Vagina (tissue), 2 donors: ENCODE measurements around the gene NOL4L. TPM values are rescaled to one million over a fixed set of nuclear protein-coding genes. Genes with fewer than 3 reads are reported as not detected.
A peak's percentile ranks its signal among the peaks of the same experiment; 100 is the strongest.

Experiments used
- DNase-seq, 2 donors: peaks; one replicate each; pipeline ENCODE4 v3.0.0-alpha.2; 2017; ENCODE audit errors: extremely low spot score in 2 of 2
- H3K27ac ChIP-seq: fragments of 200-600 bp; sonication (generic); one replicate; pipeline ENCODE4 v1.5.1; 2019
- H3K27me3 ChIP-seq: fragments of 200-600 bp; sonication (generic); one replicate; pipeline ENCODE4 v1.5.1; 2019
- H3K36me3 ChIP-seq, 2 donors: fragments of 200-600 bp; sonication (generic); one replicate each; pipeline ENCODE4 v1.5.1; 2017 to 2019
- H3K4me1 ChIP-seq: fragments of 200-600 bp; sonication (generic); one replicate; pipeline ENCODE4 v1.5.1; 2019
- H3K4me3 ChIP-seq, 2 donors: fragments of 200-600 bp; sonication (generic); 1 replicate in 1 of 2; 2 replicates in 1 of 2; pipeline ENCODE4 v1.5.1; 2016 to 2019
- H3K9me3 ChIP-seq: fragments of 200-600 bp; sonication (generic); one replicate; pipeline ENCODE4 v1.5.1; 2019
- POLR2A ChIP-seq, 2 donors: fragments of 450-650 bp; IDR thresholded peaks; one replicate each; pipeline ENCODE4 v1.6.1; 2017; ENCODE audit warnings: antibody characterized with exemption in 2 of 2, mild to moderate bottlenecking in 2 of 2, moderate library complexity in 2 of 2
- POLR2AphosphoS5 ChIP-seq, 2 donors: sonication (generic); formaldehyde crosslinking; IDR thresholded peaks; one replicate each; pipeline ENCODE4 v1.9.0; 2017; ENCODE audit warnings: antibody characterized with exemption in 2 of 2, mild to moderate bottlenecking in 2 of 2, low read depth in 1 of 2; ENCODE audit not compliant: insufficient read depth in 1 of 2
- intact Hi-C: fragments of 100-400 bp; cut with DNase I; formaldehyde crosslinking; loops from one replicate; pipeline ENCODE4 v1.15.1; 2023
- total RNA-seq: library from RNA; depleted of rRNA; stranded (reverse); fragments of >200 nt; gene quantifications from one replicate; pipeline ENCODE4 v1.2.3, GENCODE V29; 2016
- TF ChIP-seq, protein P1 (sequence below), 3 experiments: fragments of 450-650 bp in 2 of 3; fragments of 200-600 bp in 1 of 3; sonication (generic) in 1 of 3; IDR thresholded peaks; one replicate each; pipeline ENCODE4 v1.5.1; 2017 to 2019; ENCODE audit warnings: antibody characterized with exemption in 3 of 3, mild to moderate bottlenecking in 2 of 3, moderate library complexity in 2 of 3

NOL4L gene
- total RNA-seq, 1 donor from 2014 or later = 17.9 TPM

DNA sequence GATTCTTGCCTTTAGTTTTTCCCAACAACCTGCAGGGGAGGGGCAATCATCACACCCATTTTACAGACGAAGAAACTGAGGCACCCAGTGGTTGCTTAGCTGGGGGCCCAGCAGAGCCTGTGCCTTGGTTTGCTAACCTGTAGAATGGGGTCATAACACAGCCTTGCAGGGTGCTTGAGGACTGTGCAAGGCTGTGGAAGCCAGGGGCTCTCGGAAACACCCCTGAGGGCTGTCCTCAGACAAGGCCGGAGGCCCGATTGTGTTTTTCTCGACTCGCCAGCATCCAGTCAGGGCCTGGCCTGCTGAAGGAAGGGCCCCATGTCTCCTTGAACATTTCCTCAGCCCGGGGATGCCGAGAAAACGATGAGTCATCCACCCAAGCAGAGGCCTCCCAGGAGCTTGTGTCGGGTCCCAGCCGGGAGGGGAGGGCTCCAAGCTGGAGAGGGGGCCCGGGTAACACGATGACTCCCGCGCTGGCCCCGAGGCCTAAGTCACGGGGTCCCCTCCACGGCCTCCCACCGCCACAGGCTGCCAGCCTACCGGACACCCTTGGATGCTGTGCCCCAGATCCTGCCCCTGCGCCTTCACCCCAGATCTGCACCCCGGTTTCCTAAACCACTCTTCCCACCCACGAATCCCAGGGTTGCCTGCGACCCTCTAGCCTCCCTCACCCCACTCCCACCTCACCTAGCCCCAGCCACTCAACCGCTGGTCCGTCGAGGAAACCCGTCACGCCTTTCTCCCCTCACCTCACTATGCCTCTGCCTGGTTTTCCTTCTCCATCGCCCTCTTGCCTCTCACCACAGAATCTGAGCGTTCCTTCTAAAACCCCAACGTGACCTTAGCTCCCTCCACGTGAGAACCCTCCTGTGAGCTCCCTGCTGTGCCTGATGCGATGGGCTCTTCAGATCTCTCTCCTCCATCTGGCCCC is 10.6 kb downstream of the NOL4L start:
- DNase-seq = no peak
- H3K4me1 ChIP-seq = no peaks in the 10 kb centered on the region
- no peaks in the 10 kb centered on the region for H3K9me3 ChIP-seq
- intact Hi-C loops = no loop called here
- no peaks in the 10 kb centered on the region for H3K36me3 ChIP-seq
- TF ChIP-seq POLR2AphosphoS5 (IDR thresholded peaks at IDR 0.05; ENCODE audit: insufficient read depth in 1 of 2, low read depth in 1 of 2) = peak in 1 of 2 donors; percentile 14
- TF ChIP-seq, protein P1, sequence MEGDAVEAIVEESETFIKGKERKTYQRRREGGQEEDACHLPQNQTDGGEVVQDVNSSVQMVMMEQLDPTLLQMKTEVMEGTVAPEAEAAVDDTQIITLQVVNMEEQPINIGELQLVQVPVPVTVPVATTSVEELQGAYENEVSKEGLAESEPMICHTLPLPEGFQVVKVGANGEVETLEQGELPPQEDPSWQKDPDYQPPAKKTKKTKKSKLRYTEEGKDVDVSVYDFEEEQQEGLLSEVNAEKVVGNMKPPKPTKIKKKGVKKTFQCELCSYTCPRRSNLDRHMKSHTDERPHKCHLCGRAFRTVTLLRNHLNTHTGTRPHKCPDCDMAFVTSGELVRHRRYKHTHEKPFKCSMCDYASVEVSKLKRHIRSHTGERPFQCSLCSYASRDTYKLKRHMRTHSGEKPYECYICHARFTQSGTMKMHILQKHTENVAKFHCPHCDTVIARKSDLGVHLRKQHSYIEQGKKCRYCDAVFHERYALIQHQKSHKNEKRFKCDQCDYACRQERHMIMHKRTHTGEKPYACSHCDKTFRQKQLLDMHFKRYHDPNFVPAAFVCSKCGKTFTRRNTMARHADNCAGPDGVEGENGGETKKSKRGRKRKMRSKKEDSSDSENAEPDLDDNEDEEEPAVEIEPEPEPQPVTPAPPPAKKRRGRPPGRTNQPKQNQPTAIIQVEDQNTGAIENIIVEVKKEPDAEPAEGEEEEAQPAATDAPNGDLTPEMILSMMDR (IDR thresholded peaks at IDR 0.05) = no peak
- H3K4me3 ChIP-seq = no peak overlapping the region
- no peaks in the 10 kb centered on the region for H3K27me3 ChIP-seq
- H3K27ac ChIP-seq = peak overlapping the region; percentile 59

DNA sequence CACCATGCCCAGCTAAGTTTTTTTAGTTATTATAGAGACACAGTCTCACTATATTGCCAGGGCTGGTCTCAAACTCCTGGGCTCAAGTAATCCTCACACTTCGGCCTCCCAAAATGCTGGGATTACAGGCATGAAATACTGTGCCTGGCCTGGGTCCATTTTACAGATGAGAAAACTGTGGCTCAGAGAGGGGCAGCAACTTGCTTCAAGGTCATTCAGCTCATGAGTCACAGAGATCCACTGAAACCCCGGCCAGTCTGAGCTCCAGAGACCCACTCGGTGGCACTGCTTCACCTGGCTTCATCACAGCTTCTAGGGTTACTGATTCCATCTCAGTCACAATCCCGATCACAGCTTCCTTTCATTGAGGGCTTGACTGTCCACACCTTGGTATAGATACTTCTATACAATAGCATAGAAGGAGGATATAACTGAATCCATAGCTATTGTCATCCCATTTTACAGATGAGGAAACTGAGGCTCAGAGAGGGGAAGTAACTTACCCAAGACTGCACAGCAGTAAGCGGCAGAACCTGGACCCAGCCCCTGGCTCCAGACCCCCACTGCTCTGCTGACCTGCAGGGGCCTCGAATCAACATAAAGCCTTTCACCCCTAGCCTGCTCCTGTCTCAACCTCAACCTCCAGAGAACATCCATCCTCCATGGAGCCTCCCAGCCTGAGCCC is 11.8 kb downstream of the NOL4L start:
- no peak overlapping the region for H3K27ac ChIP-seq

DNA sequence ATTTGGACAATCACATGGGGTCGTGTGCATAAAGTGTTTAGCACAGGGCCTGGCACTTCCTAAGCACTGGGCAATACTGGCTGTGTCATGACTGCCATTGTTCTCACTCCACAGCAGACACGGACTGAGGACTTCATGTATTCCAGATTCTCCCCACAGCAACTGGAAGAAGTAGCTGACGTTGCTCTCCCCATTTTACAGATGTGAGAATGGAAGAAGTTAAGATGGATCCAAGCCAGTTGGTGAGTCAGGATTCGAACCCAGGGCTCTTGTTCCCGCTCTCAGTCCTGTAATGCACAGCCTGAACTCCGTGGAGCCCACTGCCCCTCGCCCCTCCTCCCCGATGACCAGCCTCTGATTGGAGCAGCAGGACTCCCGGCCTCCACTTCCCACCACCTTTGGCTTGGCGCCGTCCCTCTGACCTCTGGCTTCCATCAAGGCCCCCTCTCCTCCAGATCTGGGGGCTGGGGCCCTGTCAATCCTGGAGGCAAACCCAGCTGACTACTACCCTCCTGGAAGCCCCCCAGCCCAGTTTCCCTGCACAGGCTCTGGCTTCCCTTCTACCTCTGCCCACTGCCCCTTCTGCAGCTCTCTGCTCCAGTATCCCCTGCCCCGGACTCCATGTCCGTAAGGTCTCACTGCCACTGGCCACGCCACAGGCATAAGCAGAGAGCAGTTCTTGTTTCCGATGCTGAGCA is 12.7 kb downstream of the NOL4L start:
- no peak overlapping the region for H3K4me3 ChIP-seq
- H3K27me3 ChIP-seq = no peaks in the 10 kb centered on the region
- H3K36me3 ChIP-seq = no peaks in the 10 kb centered on the region
- no peak for DNase-seq
- intact Hi-C loops = no loop called here
- TF ChIP-seq POLR2A (IDR thresholded peaks at IDR 0.05) = no peak
- TF ChIP-seq, protein P1 (IDR thresholded peaks at IDR 0.05) = no peak
- no peak for TF ChIP-seq POLR2AphosphoS5 (IDR thresholded peaks at IDR 0.05; ENCODE audit: insufficient read depth in 1 of 2, low read depth in 1 of 2)
- H3K27ac ChIP-seq = no peak overlapping the region
- no peaks in the 10 kb centered on the region for H3K9me3 ChIP-seq
- H3K4me1 ChIP-seq = no peaks in the 10 kb centered on the region

More for the DNA sequence above, 11.8 kb downstream of the NOL4L start:
- TF ChIP-seq, protein P1 (IDR thresholded peaks at IDR 0.05) = no peak
- TF ChIP-seq POLR2A (IDR thresholded peaks at IDR 0.05) (no peak), POLR2AphosphoS5 (IDR thresholded peaks at IDR 0.05; ENCODE audit: insufficient read depth in 1 of 2, low read depth in 1 of 2) (no peak)
- no peaks in the 10 kb centered on the region for H3K27me3 ChIP-seq
- H3K36me3 ChIP-seq = no peaks in the 10 kb centered on the region
- H3K4me3 ChIP-seq = no peak overlapping the region
- DNase-seq = no peak
- intact Hi-C loops = no loop called here
- H3K4me1 ChIP-seq = no peaks in the 10 kb centered on the region
- H3K9me3 ChIP-seq = no peaks in the 10 kb centered on the region

DNA sequence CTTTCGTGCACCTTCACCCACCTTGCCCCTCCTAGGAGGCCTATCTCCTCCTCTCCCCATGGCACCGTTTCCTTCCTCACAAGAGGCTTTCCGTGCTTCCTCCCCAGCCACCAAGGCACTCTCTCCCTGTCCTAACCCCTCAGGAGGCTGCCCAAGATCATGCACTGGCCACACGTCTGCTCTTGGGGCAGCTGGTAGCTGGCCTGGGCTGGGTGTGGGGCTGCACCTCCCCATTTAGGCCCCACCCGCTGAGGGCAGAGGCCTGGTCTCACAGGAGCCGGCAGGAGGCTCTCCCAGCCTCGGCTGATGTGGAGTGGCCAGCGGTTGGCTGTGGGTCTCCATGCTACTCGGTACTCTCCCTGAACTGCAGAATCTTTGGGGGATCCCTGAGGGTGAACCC is 13.6 kb downstream of the NOL4L start:
- no peaks in the 10 kb centered on the region for H3K9me3 ChIP-seq
- no peak overlapping the region for H3K4me3 ChIP-seq
- no peaks in the 10 kb centered on the region for H3K27me3 ChIP-seq
- TF ChIP-seq, protein P1 (IDR thresholded peaks at IDR 0.05) = no peak
- TF ChIP-seq POLR2A (IDR thresholded peaks at IDR 0.05) (no peak), POLR2AphosphoS5 (IDR thresholded peaks at IDR 0.05; ENCODE audit: insufficient read depth in 1 of 2, low read depth in 1 of 2) (no peak)
- no peaks in the 10 kb centered on the region for H3K4me1 ChIP-seq
- intact Hi-C loops = no loop called here
- DNase-seq = no peak
- no peak overlapping the region for H3K27ac ChIP-seq
- no peaks in the 10 kb centered on the region for H3K36me3 ChIP-seq
